Activated naive CD4-positive, alpha-beta T cell treated with anti-CD3 and anti-CD28 coated beads, Interleukin-2, amount 50 U/mL, for 16 hours (primary cell): ENCODE measurements around the gene GNA14.
"Not testable (repeated sequence)": the region's sequence is repeated elsewhere in the genome, so short reads cannot be mapped to it uniquely, and the experiment has no call there.

Experiments used
- DNase-seq: peaks from one replicate; pipeline ENCODE4 v3.0.0-alpha.2; 2020

GNA14 gene

GRCh38 chr9:77531400-77531799 is 116.7 kb downstream of the GNA14 start:
- no peak for DNase-seq

- DNase-seq: no peak
These were observed 124.2 kb downstream of the GNA14 start for GRCh38 chr9:77523891-77524290.

- DNase-seq: no peak
These were observed 127.0 kb downstream of the GNA14 start for GRCh38 chr9:77521091-77521490.

DNA sequence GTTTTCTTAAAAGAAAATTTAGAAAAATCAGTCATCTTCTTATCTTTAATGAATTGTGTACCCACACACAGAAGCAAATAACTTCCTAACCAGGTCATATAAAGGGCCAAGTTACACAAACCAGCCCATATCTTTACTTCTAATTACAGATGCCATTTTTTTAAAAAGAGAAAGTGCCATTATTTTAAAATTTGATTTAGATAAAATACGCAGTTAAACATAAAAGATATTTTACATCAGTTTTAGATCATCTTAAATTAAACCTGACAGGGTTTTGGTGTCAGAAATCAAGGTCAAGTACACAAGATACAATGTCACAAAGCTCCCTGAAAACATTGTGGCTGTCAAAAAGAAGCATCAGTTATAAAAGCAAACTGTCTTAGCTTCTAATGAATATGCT is 129.4 kb downstream of the GNA14 start:
- no peak for DNase-seq

GRCh38 chr9:77516781-77517180 is 131.3 kb downstream of the GNA14 start:
- no peak for DNase-seq

GRCh38 chr9:77514886-77515711 is 133.0 kb downstream of the GNA14 start:
- no peak for DNase-seq

DNA sequence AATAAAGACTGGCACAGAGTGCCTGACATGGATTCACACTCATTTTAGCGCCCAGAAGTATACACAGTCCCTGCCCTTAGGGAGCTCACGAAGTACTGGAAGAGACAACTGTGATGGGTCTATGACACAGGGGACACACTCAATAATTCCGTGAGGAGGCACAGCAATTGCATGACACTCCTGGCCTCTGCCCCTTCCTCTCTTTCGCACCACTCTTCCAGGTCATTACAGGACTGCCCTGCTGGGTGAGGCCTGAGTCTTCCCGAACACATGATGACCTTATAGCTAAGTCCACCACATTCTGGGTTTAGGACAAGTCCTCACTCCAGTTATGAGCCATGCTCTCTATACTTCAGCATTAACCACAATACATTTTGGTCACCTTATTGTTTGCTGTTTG is 134.7 kb downstream of the GNA14 start:
- no peak for DNase-seq

- DNase-seq: no peak
These were observed 135.2 kb downstream of the GNA14 start for GRCh38 chr9:77512876-77513275.

DNA sequence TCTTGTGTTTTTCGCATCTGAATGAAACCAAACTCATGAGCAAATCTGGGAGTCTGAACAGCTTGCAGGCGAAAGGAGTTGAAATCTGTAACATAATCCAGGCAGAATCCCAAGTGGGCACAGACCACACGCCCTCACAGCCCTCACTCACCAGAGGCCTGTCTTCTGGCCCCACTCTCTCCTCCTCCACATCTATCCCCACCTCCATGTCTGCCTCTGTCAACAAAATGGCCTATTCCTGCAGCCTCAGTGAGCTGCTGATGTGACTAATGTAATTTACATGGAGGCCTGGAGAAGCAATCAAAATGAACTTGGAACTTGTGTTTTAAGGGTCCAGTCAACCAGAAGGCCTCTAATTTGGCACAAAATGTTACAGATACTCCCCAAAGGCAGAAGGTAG is 136.6 kb downstream of the GNA14 start:
- no peak for DNase-seq

GRCh38 chr9:77510666-77511065 is 137.5 kb downstream of the GNA14 start:
- no peak for DNase-seq

DNA sequence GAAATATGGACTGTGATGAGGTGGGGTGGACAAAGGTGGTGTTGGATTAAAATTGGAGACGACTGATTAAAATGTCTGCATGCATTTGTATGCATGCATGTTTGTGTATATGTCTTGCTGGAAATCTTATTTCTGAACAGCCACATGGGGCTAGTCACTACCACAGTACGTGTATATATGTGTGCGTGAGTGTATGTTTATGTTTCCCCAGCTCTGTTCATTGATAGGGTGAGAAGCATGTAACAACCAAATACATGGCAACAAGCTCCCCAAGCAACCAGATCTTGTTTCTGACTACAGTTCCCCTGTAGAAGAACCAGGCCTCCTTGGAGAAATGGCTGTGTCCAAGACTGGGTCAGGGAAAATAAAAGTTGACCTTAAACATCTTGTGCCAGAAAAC is 139.7 kb downstream of the GNA14 start:
- no peak for DNase-seq

- DNase-seq: no peak
These were observed 140.7 kb downstream of the GNA14 start for GRCh38 chr9:77507212-77507961.

GRCh38 chr9:77505232-77505631 is 142.9 kb downstream of the GNA14 start:
- no peak for DNase-seq

DNA sequence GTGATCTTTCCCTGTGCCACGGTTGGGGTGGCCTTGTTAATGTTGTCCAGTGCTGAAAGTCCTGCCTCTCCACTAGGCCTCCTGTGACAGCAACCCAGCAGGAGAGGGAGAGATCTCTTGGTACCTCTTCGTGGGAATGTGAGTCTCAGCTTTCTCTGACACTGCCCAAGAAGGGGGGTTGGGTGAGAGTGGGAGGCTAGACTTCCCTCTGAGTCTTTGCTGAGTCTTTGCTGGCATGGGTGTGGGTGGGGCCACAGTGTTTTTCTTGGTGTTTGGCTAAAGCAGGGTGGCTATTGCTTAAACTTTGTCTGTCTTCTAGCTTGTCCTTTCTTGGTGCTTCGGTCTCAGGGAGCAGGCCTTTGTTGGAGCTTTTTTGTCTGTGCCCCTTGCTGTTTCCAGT is 145.6 kb downstream of the GNA14 start:
- DNase-seq: no peak

- no peak for DNase-seq
These were observed 149.2 kb downstream of the GNA14 start for GRCh38 chr9:77498891-77499290.

DNA sequence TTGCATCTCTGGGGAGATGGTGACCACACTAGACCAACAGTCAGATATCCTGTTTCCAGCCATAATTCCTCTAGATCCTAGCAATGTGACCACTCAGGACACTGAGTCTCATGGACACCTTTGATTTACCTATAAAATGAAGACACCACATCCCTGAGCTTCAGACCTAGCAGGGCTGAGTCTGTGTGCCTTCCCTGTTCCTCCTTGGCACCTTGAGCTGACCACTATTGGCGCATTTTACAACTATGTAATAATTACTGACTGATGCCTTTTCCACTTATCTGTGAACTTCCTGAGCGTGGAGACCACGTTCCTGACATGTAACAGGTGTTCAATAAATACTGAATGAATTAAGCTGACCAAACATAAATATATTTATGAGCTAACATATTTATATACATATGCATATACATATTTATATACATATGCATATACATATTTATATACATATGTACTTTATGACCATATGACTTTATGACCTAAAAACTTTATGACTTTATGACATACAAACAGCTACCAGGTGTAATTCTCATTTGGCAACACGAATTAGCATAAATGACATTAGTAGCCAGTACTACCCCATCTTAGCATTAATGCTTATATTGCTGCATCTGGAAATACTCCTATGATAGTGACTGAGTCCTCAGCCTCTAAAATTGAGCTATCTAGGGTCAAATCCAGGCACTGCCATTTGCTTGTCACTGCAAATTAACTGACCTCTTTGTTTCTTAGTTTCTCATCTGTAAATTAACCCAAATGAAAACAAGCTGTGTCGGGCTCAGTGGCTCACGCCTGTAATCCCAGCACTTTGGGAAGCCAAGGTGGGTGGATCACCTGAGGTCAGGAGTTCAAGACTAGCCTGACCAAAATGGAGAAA is 150.6 kb downstream of the GNA14 start:
- DNase-seq: no peak

DNA sequence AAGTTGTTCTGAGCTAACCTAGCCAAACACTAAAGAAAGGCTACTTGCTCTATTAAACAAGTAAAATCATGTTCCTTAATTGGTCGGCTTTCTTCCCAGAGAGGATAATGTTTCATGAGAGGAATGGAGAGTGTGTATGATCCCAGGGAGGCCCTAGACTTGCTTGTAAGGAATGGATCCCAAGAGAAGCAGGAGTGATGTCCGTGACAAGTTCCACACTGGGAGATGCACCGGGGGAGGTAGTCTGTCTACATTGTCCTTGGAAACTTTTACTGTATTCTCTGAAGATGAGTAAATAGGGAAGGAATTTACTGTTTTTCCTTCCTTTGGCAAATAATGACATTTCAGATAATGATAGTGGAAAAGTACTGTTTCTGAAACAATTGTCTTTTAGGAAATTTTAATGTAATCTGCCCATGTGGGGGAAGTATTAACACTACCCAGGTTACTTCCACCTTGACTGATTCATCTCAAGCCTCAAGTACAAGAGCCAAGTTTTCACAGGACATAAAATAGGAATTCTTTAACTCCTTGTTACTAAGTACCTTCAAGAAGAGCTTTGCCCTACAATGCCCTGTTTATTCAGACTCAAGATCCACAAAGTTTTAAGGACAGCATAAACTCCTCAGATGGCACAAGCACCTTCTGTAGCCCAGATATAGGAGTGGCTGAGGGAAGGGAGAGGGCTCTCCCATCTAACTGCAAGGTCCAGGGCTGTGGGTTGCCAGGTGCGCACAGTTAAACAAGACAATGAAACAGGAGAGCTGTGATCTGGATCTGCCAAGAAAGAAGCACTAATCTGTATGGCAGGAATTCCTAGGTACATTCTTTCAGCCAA is 152.1 kb downstream of the GNA14 start:
- no peak for DNase-seq

- DNase-seq: not testable (repeated sequence)
These were observed 157.8 kb downstream of the GNA14 start for GRCh38 chr9:77490279-77490678.

- DNase-seq: not testable (repeated sequence)
These were observed 158.5 kb downstream of the GNA14 start for GRCh38 chr9:77489405-77490163.

GRCh38 chr9:77488439-77489126 is 159.5 kb downstream of the GNA14 start:
- DNase-seq: no peak

DNA sequence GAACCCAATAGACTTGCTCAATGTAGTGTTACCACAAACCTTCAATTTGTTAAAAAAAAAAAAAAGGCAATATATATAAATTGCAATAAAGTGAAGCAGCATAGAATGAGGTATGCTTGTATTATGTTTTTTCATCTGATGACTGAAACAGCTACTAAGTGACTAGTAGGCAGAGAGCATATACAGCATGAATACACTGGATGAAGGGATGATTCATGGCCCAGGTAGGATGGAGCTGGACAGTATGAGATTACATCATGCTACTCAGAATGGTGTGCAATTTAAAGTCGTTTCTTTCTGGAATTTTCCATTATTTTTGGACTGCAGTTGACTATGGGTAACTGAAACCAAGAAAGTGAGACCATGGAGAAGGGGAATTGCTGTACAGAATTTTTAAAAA is 161.2 kb downstream of the GNA14 start:
- DNase-seq: no peak
